GM19397 (cell line): ENCODE measurements around the gene FBXW11.
"Not testable (repeated sequence)": the region's sequence is repeated elsewhere in the genome, so short reads cannot be mapped to it uniquely, and the experiment has no call there.

ENCODE experiments used
- ATAC-seq: cut with Tn5 transposase; IDR thresholded peaks from one replicate; pipeline ENCODE4 v1.9.1; 2021; ENCODE audit warnings: mild to moderate bottlenecking, moderate library complexity; ENCODE audit not compliant: unreplicated experiment

FBXW11 gene

GRCh38 chr5:171956314-171956713 lies 50.1 kb downstream of the FBXW11 start:
- no peak for ATAC-seq

- no peak for ATAC-seq
Measured at GRCh38 chr5:171955761-171956160, 50.7 kb downstream of the FBXW11 start.

- ATAC-seq: no peak
Measured at GRCh38 chr5:171954721-171955120, 51.7 kb downstream of the FBXW11 start.

- no peak for ATAC-seq
Measured at GRCh38 chr5:171953860-171954701, 52.4 kb downstream of the FBXW11 start.

GRCh38 chr5:171952021-171952420 lies 54.4 kb downstream of the FBXW11 start:
- ATAC-seq: no peak

GRCh38 chr5:171951218-171951617 lies 55.2 kb downstream of the FBXW11 start:
- no peak for ATAC-seq

- no peak for ATAC-seq
Measured at GRCh38 chr5:171946000-171946781, 60.2 kb downstream of the FBXW11 start.

- no peak for ATAC-seq
Measured at GRCh38 chr5:171945476-171945875, 61.0 kb downstream of the FBXW11 start.

- ATAC-seq: no peak
Measured at GRCh38 chr5:171945066-171945465, 61.4 kb downstream of the FBXW11 start.

GRCh38 chr5:171942112-171942516 lies 64.3 kb downstream of the FBXW11 start:
- not testable (repeated sequence) for ATAC-seq

- ATAC-seq: not testable (repeated sequence)
Measured at GRCh38 chr5:171941675-171942074, 64.8 kb downstream of the FBXW11 start.

GRCh38 chr5:171941275-171941674 lies 65.2 kb downstream of the FBXW11 start:
- ATAC-seq: not testable (repeated sequence)

- ATAC-seq: no peak
Measured at GRCh38 chr5:171939951-171940350, 66.5 kb downstream of the FBXW11 start.

- no peak for ATAC-seq
Measured at GRCh38 chr5:171938358-171938757, 68.1 kb downstream of the FBXW11 start.

GRCh38 chr5:171937351-171937750 lies 69.1 kb downstream of the FBXW11 start:
- no peak for ATAC-seq

- no peak for ATAC-seq
Measured at GRCh38 chr5:171934586-171934985, 71.9 kb downstream of the FBXW11 start.

- no peak for ATAC-seq
Measured at GRCh38 chr5:171931163-171931562, 75.3 kb downstream of the FBXW11 start.

- ATAC-seq: no peak
Measured at GRCh38 chr5:171927345-171927941, 79.0 kb downstream of the FBXW11 start.

- peak; percentile 85 for ATAC-seq
Measured at GRCh38 chr5:171926311-171926710, 80.1 kb downstream of the FBXW11 start.

- no peak for ATAC-seq
Measured at GRCh38 chr5:171924493-171925122, 81.8 kb downstream of the FBXW11 start.

GRCh38 chr5:171920765-171921391 lies 85.6 kb downstream of the FBXW11 start:
- ATAC-seq: no peak
